HG03558 (cell line): ENCODE results near the gene TOMM6.
A peak's percentile ranks its signal among the peaks of the same experiment; 100 is the strongest.
"Not testable (repeated sequence)": the region's sequence is repeated elsewhere in the genome, so short reads cannot be mapped to it uniquely, and the experiment has no call there.

Experiments used
- ATAC-seq: cut with Tn5 transposase; IDR thresholded peaks from one replicate; pipeline ENCODE4 v1.9.1; 2021; ENCODE audit warnings: moderate number of reproducible peaks; ENCODE audit not compliant: unreplicated experiment; ENCODE audit errors: extremely low read depth

The TOMM6 gene

DNA sequence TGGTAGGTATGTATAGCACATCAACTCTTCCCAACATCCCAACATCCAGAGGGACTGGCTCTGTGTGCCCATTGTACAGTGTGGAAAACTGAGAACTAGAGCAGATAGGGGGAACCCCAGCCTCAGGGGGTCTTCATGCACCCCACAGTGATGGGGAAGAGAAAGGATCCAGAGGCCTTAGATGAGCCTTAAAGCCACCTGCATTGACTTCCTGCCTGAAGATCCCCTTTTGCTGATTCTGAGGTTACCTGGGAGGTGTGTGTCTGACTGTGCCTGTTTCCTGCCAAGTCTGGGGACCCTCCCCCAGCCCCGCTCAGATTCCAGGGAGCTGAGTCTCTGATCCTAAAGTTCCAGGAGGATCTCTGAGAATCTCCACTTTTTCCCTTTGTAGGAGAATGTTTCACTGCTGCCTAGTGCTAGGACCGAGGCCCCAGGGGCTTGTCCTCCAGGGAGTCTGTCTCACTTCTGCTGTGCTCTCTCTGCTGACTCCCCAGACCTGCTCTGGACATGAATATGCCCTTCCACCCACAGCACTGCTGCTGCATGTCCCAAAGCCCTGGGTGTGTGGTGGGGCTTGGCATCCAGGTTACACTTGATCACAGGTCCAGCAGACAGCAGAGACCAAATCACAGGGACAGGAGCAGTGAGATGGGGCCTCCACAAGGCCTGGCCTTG lies 27.5 kb upstream of the TOMM6 start:
- no peak for ATAC-seq

DNA sequence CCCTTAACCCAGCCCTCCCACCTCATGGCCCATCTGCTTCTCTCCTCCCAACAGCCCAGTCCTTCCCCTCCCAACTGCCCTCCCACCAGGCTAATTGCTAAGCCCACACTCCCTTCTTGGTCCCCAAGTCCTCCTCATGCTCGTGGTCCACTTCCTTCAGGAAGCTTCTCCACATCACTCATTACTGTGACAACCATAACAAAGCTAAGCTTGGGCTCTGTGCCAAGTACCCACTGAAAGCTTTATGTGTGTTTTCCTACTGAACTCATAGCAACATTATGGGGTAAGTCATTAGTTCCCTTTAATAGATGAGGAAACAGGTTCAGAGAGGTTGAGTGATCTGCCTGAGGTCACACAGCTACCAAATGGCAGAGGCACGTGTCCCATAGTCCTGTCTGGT lies 24.0 kb upstream of the TOMM6 start:
- no peak for ATAC-seq

DNA sequence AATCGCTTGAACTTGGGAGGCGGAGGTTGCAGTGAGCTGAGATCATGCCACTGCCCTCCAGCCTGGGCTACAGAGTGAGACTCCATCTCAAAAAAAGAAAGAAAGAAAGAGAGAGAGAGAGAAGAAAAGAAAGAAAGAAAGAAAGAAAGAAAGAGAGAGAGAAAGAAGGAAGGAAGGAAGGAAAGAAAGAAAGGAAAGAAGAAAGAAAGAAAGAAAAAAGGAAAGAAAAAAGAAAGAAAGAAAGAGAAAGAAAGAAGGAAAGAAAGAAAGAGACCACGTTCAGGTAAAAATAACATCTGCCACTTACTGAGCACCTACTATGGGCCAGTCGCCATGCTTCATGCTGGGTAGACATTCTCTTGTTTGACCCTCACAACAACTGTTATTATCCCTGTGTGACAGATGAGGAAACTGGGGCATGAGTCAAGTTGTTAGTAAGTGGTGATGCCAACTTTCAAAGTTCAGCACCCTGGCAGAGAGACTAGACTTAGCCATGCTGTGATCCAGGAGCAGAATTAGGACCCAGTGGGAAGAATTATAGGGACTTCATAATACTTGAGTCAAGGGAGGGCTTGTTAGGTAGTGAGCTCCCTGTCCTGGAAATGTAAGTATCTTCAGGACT lies 21.3 kb upstream of the TOMM6 start:
- not testable (repeated sequence) for ATAC-seq

DNA sequence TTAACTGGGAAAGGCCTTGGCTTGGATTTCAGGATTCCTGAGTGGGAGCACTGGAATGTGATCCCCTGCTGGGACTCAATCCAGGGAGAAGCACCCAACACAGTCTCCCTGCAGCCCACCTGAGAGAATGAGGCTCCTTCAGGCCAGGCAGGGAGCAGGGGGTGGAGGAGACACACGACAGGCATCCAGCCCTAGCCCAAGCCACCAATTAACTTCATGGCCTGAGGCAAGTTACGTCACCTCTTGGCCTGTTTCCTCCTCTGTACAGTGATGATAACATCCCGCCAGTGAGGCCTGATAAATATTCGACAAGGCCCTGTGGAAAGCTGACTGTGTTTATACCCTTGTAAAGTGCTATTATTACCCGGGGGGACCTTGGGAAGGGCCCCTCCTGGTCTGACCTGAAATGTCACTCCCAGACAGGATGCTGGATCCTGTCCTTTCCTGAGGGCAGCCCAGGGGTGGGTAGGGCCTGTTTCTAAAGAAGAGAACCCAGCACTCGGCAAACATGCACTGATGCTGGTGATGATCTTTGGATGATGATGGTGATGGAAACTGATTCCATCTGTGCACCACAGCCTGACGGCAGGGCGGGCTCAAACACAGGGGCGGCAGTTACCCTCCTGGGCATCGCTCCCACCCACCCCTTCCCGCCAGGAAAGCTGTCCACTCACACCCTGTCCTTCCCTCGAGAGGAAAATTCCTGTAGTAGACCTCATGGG lies 20.2 kb upstream of the TOMM6 start:
- ATAC-seq = no peak

GRCh38 chr6:41768545-41769308 lies 18.8 kb upstream of the TOMM6 start:
- ATAC-seq = no peak

GRCh38 chr6:41769376-41769775 lies 18.1 kb upstream of the TOMM6 start:
- no peak for ATAC-seq

- ATAC-seq = no peak
Measured at GRCh38 chr6:41770381-41771057, 17.0 kb upstream of the TOMM6 start.

DNA sequence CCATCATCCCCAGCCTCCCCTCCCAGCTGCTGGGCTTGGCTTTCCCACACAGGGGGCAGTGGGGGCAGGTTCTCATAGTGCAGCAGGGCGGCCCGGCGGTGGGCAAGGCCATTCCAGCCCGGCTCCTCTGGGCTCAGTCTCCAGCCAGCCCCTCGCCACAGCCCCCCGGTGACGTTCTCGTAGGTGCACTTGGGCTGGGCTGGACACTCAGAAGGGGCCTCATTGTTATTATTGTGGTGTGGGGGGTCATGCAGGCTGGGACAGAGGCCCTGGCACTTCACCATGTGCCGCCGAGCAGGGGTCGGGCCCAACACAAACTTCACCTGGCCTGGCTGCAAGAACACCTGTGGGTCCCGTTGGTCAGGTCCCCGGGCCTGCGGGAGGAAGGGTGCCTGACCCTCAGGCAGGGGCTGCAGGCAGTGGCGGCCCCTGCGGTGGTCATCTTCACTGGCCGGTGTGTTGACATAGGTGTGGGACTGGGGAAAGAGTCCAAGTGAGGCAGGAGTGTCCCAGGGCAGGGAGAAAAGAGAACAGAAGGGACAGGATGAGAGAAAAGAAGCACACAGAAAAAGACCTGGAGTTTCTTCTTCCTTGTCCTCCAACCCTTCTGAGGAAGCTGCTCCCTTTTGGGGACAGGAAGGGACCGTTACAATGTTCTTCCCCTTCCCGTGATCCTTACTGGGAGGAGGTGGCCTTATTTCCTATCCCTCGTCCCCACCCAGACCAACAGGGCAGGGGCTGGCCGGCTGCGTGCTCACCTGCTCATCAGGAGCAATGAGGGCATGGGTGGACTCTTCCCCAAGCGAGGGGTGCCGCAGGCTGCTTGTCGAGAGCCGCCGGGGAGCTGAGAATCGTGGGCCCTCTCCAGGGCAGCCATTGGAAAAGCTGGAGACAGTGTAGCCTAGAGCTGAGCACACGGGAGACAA lies 16.2 kb upstream of the TOMM6 start:
- no peak for ATAC-seq

- no peak for ATAC-seq
Measured at GRCh38 chr6:41774841-41775240, 12.7 kb upstream of the TOMM6 start.

- ATAC-seq = no peak
Measured at GRCh38 chr6:41775293-41775882, 12.1 kb upstream of the TOMM6 start.

- ATAC-seq = no peak
Measured at GRCh38 chr6:41777551-41778285, 9.8 kb upstream of the TOMM6 start.

DNA sequence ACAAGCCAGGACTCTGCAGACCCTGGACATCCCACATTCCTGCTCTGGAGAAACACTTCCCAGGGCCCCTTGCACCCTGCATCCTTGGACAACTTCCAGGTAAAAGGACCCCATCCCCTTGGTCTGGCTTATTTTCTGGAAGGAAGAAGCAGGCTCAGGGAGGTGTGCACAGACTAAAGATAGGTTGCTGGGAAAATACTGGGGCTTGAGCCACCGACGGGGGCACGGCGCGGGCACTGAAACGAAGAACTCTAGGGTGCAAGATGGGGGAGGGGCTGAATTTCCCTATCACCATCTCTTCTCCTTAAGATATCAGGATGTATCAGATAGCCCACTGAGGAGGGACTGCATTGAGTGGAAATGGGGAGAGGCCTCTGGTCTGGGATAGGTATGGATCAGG lies 8.6 kb upstream of the TOMM6 start:
- no peak for ATAC-seq

GRCh38 chr6:41779336-41779735 lies 8.2 kb upstream of the TOMM6 start:
- ATAC-seq = peak; percentile 12

DNA sequence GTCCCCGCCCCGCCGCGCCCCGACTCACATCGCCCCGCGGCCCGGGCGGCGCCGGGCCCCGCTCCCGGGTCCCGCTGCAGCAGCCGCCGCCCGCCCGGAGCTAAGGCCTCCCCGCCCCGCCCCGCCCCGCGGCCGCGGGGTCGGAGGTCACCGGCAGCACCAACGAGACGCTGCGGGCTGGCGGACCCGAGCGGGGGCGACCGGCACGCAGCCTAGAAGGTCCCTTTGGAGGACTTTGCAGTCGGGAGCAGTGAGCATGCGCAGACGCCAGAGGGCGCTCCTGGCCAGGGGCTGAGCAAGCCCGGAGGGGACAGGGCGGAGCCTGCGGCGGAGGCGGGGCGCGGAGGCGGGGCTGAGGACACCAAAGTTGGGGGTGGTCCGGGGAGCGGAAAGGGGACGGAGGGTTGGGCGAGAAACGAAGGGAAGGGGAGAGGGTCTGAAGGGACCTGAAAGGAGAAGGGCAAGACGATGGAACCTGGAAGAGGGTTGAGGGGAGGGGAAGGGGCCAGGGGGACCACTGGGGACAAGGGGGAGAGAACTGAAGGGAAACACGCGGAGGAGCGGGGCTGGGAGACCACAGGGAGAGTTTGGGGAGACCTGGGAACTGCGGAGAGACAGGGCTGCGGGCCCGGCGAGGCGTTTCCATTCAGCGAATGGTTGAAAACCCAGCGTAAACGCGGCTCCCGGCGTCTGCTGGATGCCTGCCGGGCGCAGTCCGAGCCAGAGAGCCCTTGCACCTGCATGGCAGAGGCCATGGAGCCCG lies 7.5 kb upstream of the TOMM6 start, which contains the start of gene FRS3:
Gene FRS3 (minus strand): TSS at position 113 of the 763 bp plus-strand sequence. CDS start 2,913 bp downstream, outside the sequence.
- peak; percentile 91 for ATAC-seq

DNA sequence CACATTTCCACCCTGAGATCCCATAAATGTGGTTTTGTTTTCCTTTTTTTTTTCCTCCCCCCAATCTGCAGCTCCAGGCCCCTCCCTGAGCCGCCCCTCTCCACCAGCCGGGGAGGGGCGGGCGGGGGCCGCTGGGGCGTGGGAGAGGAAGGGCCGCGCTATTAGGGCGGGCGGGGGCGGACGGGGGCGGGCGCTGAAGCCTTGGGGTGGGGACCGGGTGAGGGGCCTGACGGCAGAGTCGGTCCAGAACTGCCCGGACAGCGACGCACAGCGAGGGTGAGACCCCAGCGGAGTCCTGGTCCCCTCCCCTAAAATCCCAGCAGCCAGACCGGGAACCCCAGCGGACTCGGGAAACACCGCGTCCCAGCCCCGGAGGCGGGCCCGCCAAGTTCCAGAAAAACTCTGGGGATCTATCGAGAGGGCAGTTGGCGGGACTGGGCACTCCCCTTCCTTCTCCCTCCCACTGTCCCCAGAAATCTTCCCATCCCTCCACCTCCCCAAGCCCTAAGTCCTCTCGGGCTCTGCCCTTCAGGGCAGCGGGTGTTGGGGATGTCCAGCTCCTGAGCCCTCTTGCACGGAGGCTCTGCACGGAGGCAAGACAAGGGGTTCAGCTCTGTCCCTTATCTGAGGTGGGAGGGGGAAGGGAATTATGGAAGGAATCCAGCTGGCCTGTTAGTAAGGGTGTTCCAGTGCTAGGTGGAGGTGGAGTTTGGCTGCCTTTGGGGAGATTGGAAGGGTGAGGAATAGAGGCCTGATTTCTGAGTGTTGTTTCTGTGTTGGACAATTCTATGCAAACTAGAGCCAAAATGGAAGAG lies 6.7 kb upstream of the TOMM6 start, which contains the start of gene PRICKLE4:
Gene PRICKLE4 (plus strand): TSS at position 232 of the 815 bp plus-strand sequence. CDS start 2,692 bp downstream, outside the sequence.
- ATAC-seq = no peak

GRCh38 chr6:41781366-41781730 lies 6.1 kb upstream of the TOMM6 start:
- no peak for ATAC-seq
